Loucy (cell line): ENCODE measurements around the gene KIAA1549.
"Not testable (repeated sequence)": the region's sequence is repeated elsewhere in the genome, so short reads cannot be mapped to it uniquely, and the experiment has no call there.

Source experiments
- H2AFZ ChIP-seq: fragments of 200-600 bp; sonication (generic); 2 replicates; pipeline ENCODE4 v1.6.0; 2016; ENCODE audit warnings: antibody characterized with exemption, mild to moderate bottlenecking, low read length, moderate library complexity
- H3F3A ChIP-seq: fragments of 200-600 bp; 2 replicates; pipeline ENCODE4 v1.6.0; 2016; ENCODE audit warnings: antibody characterized with exemption, low read depth, mild to moderate bottlenecking
- H3K27me3 ChIP-seq: fragments of 200-600 bp; sonication (generic); 2 replicates; pipeline ENCODE4 v1.6.1; 2014; ENCODE audit warnings: low read length, mild to moderate bottlenecking; ENCODE audit not compliant: insufficient read depth, poor library complexity, severe bottlenecking
- H3K36me3 ChIP-seq: fragments of 200-600 bp; sonication (generic); 2 replicates; pipeline ENCODE4 v1.6.1; 2016; ENCODE audit warnings: low read length; ENCODE audit not compliant: insufficient read depth
- H3K4me1 ChIP-seq: fragments of 200-600 bp; sonication (generic); 2 replicates; pipeline ENCODE4 v1.5.1; 2014; ENCODE audit warnings: low read length, mild to moderate bottlenecking; ENCODE audit not compliant: insufficient read depth, poor library complexity, severe bottlenecking
- H3K4me2 ChIP-seq: fragments of 200-600 bp; sonication (generic); 2 replicates; pipeline ENCODE4 v1.6.0; 2014; ENCODE audit warnings: antibody characterized with exemption, low read length, low read depth, mild to moderate bottlenecking; ENCODE audit not compliant: poor library complexity, severe bottlenecking
- H3K4me3 ChIP-seq: fragments of 200-600 bp; sonication (generic); 2 replicates; pipeline ENCODE4 v1.5.1; 2014; ENCODE audit warnings: low read length, mild to moderate bottlenecking, mixed read lengths; ENCODE audit not compliant: poor library complexity, severe bottlenecking
- H3K79me2 ChIP-seq: fragments of 200-600 bp; sonication (generic); 2 replicates; pipeline ENCODE4 v1.6.1; 2014; ENCODE audit warnings: low read length; ENCODE audit not compliant: insufficient read depth
- H3K9ac ChIP-seq: fragments of 200-600 bp; sonication (generic); 2 replicates; pipeline ENCODE4 v1.6.0; 2014; ENCODE audit warnings: mild to moderate bottlenecking, low read depth, low read length, moderate library complexity; ENCODE audit not compliant: poor library complexity, severe bottlenecking
- H3K9me2 ChIP-seq: fragments of 200-600 bp; sonication (generic); replicated peaks from 2 replicates; pipeline ENCODE4 v1.6.1; 2016; ENCODE audit warnings: low read depth, low read length, mixed read lengths
- H3K9me3 ChIP-seq: fragments of 200-600 bp; sonication (generic); 2 replicates; pipeline ENCODE4 v1.6.1; 2014; ENCODE audit warnings: mild to moderate bottlenecking, antibody characterized with exemption, low read length, low read depth; ENCODE audit not compliant: insufficient read depth
- H4K20me1 ChIP-seq: fragments of 200-600 bp; sonication (generic); 2 replicates; pipeline ENCODE4 v1.6.0; 2014; ENCODE audit warnings: antibody characterized with exemption, low read length, mild to moderate bottlenecking; ENCODE audit not compliant: insufficient read depth, poor library complexity, severe bottlenecking
- EZH2phosphoT487 ChIP-seq: fragments of 200-600 bp; IDR thresholded peaks from 2 replicates; pipeline ENCODE4 v1.6.1; 2018; ENCODE audit warnings: antibody characterized with exemption, mild to moderate bottlenecking, moderate library complexity, borderline replicate concordance
- TF ChIP-seq, protein P1 (sequence below): fragments of 200-600 bp; sonication (generic); conservative IDR thresholded peaks from 2 replicates; pipeline ENCODE4 v1.5.1; 2014; ENCODE audit warnings: mild to moderate bottlenecking, antibody characterized with exemption, low read length

KIAA1549 gene

DNA sequence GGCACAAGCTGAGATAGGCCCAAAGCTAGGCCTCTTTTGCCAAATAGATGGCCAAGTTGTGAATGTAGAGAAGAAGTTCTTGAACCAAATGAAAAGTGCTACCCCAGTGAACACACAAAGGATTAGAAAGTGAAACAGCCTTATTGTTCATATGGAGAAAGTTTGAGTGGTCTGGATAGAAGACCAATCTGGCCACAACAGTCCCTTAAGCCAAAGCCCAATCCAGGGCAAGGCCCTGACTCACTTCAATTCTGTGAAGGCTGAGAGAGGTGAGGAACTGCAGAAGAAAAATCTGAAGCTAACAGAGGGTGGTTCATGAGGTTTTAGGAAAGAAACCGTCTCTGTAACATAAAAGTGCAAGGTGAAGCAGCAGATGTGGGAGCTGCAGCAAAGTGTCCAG lies 164.5 kb downstream of the KIAA1549 start:
- Histone ChIP-seq H2AFZ (no peak overlapping the region), H3K9me2 (no peaks in the 10 kb centered on the region), H3K9ac (no peak overlapping the region), H3K36me3 (no peaks in the 10 kb centered on the region), H3K79me2 (no peaks in the 10 kb centered on the region), H4K20me1 (no peaks in the 10 kb centered on the region), H3F3A (no peaks in the 10 kb centered on the region), H3K4me1 (no peaks in the 10 kb centered on the region), H3K4me3 (no peak overlapping the region), H3K4me2 (no peak overlapping the region), H3K9me3 (no peaks in the 10 kb centered on the region), H3K27me3 (no peaks in the 10 kb centered on the region)
- TF ChIP-seq, protein P1, sequence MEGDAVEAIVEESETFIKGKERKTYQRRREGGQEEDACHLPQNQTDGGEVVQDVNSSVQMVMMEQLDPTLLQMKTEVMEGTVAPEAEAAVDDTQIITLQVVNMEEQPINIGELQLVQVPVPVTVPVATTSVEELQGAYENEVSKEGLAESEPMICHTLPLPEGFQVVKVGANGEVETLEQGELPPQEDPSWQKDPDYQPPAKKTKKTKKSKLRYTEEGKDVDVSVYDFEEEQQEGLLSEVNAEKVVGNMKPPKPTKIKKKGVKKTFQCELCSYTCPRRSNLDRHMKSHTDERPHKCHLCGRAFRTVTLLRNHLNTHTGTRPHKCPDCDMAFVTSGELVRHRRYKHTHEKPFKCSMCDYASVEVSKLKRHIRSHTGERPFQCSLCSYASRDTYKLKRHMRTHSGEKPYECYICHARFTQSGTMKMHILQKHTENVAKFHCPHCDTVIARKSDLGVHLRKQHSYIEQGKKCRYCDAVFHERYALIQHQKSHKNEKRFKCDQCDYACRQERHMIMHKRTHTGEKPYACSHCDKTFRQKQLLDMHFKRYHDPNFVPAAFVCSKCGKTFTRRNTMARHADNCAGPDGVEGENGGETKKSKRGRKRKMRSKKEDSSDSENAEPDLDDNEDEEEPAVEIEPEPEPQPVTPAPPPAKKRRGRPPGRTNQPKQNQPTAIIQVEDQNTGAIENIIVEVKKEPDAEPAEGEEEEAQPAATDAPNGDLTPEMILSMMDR = no peak
- no peak for TF ChIP-seq EZH2phosphoT487

DNA sequence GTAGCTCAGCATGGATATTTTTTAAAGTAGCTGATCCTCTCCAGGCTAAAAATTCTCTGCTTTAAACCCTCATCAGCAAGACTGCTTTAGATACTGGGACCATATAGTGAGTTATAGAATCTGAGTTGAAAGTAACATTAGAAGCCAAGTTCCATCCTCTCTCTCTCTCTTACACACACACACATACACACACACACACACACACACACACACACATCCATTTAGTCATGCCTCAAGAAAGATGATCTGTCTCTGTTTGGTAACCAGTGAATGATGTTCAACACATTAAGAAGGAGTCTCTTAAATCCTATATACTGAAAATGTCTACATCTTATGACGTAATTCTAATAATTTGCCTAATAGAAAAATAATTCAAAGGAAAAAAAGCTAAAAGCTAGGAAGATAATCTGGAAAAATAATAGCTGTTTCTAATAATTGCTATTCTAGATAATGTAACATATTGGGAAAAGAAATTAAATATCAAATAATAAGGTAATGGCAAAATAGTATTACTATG lies 166.3 kb downstream of the KIAA1549 start:
- no peak for TF ChIP-seq EZH2phosphoT487
- TF ChIP-seq, protein P1 = no peak
- H3K79me2 ChIP-seq = no peaks in the 10 kb centered on the region
- H3K27me3 ChIP-seq = no peaks in the 10 kb centered on the region
- H2AFZ ChIP-seq = no peak overlapping the region
- no peak overlapping the region for H3K4me2 ChIP-seq
- no peaks in the 10 kb centered on the region for H3K9me2 ChIP-seq
- H4K20me1 ChIP-seq = no peaks in the 10 kb centered on the region
- H3K36me3 ChIP-seq = no peaks in the 10 kb centered on the region
- H3K9me3 ChIP-seq = no peaks in the 10 kb centered on the region
- no peak overlapping the region for H3K9ac ChIP-seq
- H3F3A ChIP-seq = no peaks in the 10 kb centered on the region
- H3K4me1 ChIP-seq = no peaks in the 10 kb centered on the region
- H3K4me3 ChIP-seq = no peak overlapping the region

DNA sequence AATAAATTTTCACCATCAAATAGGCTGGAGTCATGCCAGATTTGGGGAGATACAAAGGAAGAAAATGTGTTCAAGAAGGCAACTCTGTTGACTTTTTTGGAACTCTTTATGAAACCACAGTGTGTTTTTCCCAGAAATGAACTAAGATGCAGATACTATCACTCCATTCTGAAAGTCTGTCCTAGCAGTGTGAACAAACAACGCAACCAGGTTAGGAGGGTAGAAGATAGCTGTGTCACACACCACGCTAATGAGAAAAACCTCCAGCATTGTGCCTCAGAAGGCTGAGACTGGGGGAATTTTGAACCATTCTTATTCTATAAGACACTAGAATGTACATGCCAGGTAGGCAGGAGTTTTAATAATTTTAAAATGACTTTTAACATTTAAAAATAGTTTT lies 167.2 kb downstream of the KIAA1549 start:
- no peak overlapping the region for H2AFZ ChIP-seq
- no peaks in the 10 kb centered on the region for H4K20me1 ChIP-seq
- H3K27me3 ChIP-seq = no peaks in the 10 kb centered on the region
- H3K4me1 ChIP-seq = no peaks in the 10 kb centered on the region
- TF ChIP-seq EZH2phosphoT487 = no peak
- TF ChIP-seq, protein P1 = no peak
- no peaks in the 10 kb centered on the region for H3K9me2 ChIP-seq
- H3F3A ChIP-seq = no peaks in the 10 kb centered on the region
- no peak overlapping the region for H3K9ac ChIP-seq
- H3K36me3 ChIP-seq = no peaks in the 10 kb centered on the region
- no peak overlapping the region for H3K4me2 ChIP-seq
- H3K79me2 ChIP-seq = no peaks in the 10 kb centered on the region
- H3K4me3 ChIP-seq = no peak overlapping the region
- H3K9me3 ChIP-seq = no peaks in the 10 kb centered on the region

DNA sequence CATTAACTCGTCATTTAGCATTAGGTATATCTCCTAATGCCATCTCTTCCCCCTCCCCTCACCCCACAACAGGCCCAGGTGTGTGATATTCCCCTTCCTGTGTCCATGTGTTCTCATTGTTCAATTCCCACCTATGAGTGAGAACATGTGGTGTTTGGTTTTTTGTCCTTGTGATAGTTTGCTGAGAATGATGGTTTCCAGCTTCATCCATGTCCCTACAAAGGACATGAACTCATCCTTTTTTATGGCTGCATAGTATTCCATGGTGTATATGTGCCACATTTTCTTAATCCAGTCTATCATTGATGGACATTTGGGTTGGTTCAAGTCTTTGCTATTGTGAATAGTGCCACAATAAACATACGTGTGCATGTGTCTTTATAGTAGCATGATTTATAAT lies 169.9 kb downstream of the KIAA1549 start:
- not testable (repeated sequence) for H3K9me2 ChIP-seq, H3F3A ChIP-seq, H4K20me1 ChIP-seq, H2AFZ ChIP-seq, H3K36me3 ChIP-seq, H3K27me3 ChIP-seq, H3K9me3 ChIP-seq, H3K4me2 ChIP-seq, H3K9ac ChIP-seq, H3K4me3 ChIP-seq, H3K4me1 ChIP-seq, H3K79me2 ChIP-seq
